ENCODE measurements around the gene MXRA8.

MXRA8 gene

DNA sequence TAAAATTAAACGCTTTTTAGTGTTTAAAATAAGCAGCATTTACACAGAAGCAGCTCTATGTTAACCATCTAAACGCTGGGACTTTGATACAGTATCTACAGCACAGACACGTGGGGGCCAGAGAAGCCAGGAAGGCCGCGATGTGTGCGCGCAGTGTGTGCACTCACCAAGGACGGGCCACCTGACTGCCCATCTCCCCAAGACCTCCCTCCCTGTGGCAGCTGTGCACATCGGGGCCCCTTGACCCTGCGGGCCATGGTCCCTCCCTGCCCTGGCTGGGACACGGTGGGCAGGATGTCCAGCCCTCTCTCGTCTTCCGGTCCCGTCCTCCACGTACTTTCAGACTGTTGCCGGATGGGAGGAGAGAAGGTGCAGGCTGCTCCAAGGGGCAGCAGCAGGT is 23.1 kb downstream of the MXRA8 start:
- DNase-seq (ENCODE audit: low read depth) = no peak
- in situ Hi-C loops (cut with HindIII; ENCODE audit: low sequenced_read_pairs) = no loop called here
- TF ChIP-seq, protein P1, sequence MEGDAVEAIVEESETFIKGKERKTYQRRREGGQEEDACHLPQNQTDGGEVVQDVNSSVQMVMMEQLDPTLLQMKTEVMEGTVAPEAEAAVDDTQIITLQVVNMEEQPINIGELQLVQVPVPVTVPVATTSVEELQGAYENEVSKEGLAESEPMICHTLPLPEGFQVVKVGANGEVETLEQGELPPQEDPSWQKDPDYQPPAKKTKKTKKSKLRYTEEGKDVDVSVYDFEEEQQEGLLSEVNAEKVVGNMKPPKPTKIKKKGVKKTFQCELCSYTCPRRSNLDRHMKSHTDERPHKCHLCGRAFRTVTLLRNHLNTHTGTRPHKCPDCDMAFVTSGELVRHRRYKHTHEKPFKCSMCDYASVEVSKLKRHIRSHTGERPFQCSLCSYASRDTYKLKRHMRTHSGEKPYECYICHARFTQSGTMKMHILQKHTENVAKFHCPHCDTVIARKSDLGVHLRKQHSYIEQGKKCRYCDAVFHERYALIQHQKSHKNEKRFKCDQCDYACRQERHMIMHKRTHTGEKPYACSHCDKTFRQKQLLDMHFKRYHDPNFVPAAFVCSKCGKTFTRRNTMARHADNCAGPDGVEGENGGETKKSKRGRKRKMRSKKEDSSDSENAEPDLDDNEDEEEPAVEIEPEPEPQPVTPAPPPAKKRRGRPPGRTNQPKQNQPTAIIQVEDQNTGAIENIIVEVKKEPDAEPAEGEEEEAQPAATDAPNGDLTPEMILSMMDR (IDR thresholded peaks at IDR 0.05; ENCODE audit: low read depth, low read length, missing control alignments) = no peak
- H3K4me3 ChIP-seq (ENCODE audit: low read depth, low read length) = no peak overlapping the region

DNA sequence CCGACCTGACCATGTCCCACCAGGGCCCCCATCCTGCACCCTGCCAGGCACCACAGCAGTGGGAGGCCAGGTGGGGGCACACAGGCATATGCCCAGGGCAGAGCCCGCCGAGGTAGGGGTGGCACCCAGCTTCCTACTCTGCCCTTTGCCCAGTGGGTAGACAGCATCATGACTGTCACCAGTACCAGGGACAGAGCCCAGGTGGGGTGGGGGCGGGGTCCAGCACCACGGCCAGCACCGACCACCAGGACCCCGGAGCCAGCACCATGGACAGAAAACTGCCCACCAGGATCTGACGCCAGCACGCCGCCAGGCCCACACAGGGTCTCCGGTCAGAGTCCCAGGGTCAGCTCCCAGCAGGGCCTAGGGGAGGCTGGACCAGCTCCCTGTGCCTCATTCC is 23.5 kb downstream of the MXRA8 start:
- H3K4me3 ChIP-seq (ENCODE audit: low read depth, low read length) = no peak overlapping the region
- in situ Hi-C loops (cut with HindIII; ENCODE audit: low sequenced_read_pairs) = no loop called here
- TF ChIP-seq, protein P1 (IDR thresholded peaks at IDR 0.05; ENCODE audit: low read depth, low read length, missing control alignments) = no peak
- DNase-seq (ENCODE audit: low read depth) = no peak

DNA sequence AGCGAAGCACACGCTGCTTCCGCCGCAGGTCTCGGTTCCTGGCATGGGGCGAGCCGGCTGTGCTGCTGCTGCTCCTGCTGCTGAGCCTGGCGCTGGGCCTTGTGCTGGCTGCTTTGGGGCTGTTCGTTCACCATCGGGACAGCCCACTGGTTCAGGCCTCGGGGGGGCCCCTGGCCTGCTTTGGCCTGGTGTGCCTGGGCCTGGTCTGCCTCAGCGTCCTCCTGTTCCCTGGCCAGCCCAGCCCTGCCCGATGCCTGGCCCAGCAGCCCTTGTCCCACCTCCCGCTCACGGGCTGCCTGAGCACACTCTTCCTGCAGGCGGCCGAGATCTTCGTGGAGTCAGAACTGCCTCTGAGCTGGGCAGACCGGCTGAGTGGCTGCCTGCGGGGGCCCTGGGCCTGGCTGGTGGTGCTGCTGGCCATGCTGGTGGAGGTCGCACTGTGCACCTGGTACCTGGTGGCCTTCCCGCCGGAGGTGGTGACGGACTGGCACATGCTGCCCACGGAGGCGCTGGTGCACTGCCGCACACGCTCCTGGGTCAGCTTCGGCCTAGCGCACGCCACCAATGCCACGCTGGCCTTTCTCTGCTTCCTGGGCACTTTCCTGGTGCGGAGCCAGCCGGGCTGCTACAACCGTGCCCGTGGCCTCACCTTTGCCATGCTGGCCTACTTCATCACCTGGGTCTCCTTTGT is 24.7 kb downstream of the MXRA8 start:
- DNase-seq (ENCODE audit: low read depth) = no peak
- no peak overlapping the region for H3K4me3 ChIP-seq (ENCODE audit: low read depth, low read length)
- in situ Hi-C loops (cut with HindIII; ENCODE audit: low sequenced_read_pairs) = no loop called here
- TF ChIP-seq, protein P1 (IDR thresholded peaks at IDR 0.05; ENCODE audit: low read depth, low read length, missing control alignments) = no peak

DNA sequence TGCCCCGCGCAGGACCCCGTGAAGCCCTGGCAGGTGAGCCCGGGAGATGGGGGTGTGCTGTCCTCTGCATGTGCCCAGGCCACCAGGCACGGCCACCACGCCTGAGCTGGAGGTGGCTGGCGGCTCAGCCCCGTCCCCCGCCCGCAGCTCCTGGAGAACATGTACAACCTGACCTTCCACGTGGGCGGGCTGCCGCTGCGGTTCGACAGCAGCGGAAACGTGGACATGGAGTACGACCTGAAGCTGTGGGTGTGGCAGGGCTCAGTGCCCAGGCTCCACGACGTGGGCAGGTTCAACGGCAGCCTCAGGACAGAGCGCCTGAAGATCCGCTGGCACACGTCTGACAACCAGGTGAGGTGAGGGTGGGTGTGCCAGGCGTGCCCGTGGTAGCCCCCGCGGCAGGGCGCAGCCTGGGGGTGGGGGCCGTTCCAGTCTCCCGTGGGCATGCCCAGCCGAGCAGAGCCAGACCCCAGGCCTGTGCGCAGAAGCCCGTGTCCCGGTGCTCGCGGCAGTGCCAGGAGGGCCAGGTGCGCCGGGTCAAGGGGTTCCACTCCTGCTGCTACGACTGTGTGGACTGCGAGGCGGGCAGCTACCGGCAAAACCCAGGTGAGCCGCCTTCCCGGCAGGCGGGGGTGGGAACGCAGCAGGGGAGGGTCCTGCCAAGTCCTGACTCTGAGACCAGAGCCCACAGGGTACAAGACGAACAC is 25.4 kb downstream of the MXRA8 start:
- TF ChIP-seq, protein P1 (IDR thresholded peaks at IDR 0.05; ENCODE audit: low read depth, low read length, missing control alignments) = no peak
- no peak for DNase-seq (ENCODE audit: low read depth)

DNA sequence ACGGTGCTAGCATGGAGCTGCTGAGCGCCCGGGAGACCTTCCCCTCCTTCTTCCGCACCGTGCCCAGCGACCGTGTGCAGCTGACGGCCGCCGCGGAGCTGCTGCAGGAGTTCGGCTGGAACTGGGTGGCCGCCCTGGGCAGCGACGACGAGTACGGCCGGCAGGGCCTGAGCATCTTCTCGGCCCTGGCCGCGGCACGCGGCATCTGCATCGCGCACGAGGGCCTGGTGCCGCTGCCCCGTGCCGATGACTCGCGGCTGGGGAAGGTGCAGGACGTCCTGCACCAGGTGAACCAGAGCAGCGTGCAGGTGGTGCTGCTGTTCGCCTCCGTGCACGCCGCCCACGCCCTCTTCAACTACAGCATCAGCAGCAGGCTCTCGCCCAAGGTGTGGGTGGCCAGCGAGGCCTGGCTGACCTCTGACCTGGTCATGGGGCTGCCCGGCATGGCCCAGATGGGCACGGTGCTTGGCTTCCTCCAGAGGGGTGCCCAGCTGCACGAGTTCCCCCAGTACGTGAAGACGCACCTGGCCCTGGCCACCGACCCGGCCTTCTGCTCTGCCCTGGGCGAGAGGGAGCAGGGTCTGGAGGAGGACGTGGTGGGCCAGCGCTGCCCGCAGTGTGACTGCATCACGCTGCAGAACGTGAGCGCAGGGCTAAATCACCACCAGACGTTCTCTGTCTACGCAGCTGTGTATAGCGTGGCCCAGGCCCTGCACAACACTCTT is 26.2 kb downstream of the MXRA8 start:
- TF ChIP-seq, protein P1 (IDR thresholded peaks at IDR 0.05; ENCODE audit: low read depth, low read length, missing control alignments) = no peak
- DNase-seq (ENCODE audit: low read depth) = no peak
- in situ Hi-C loops (cut with HindIII; ENCODE audit: low sequenced_read_pairs) = no loop called here
- no peak overlapping the region for H3K4me3 ChIP-seq (ENCODE audit: low read depth, low read length)

More for the DNA sequence above, 25.4 kb downstream of the MXRA8 start:
- no peak overlapping the region for H3K4me3 ChIP-seq (ENCODE audit: low read depth, low read length)
- in situ Hi-C loops (cut with HindIII; ENCODE audit: low sequenced_read_pairs) = no loop called here

DNA sequence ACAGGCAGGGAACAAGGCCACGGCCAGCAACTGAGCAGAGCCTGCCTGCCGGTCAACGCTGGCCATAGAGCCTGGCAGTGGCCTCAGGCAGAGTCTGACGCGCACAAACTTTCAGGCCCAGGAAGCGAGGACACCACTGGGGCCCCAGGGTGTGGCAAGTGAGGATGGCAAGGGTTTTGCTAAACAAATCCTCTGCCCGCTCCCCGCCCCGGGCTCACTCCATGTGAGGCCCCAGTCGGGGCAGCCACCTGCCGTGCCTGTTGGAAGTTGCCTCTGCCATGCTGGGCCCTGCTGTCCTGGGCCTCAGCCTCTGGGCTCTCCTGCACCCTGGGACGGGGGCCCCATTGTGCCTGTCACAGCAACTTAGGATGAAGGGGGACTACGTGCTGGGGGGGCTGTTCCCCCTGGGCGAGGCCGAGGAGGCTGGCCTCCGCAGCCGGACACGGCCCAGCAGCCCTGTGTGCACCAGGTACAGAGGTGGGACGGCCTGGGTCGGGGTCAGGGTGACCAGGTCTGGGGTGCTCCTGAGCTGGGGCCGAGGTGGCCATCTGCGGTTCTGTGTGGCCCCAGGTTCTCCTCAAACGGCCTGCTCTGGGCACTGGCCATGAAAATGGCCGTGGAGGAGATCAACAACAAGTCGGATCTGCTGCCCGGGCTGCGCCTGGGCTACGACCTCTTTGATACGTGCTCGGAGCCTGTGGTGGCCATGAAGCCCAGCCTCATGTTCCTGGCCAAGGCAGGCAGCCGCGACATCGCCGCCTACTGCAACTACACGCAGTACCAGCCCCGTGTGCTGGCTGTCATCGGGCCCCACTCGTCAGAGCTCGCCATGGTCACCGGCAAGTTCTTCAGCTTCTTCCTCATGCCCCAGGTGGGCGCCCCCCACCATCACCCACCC is 27.0 kb downstream of the MXRA8 start, which contains the start of gene TAS1R3:
TSS of gene TAS1R3 (plus strand) at position 213 of the 898 bp plus-strand sequence. CDS start at position 279, 66 bp downstream.
- no peak for DNase-seq (ENCODE audit: low read depth)
- TF ChIP-seq, protein P1 (IDR thresholded peaks at IDR 0.05; ENCODE audit: low read depth, low read length, missing control alignments) = no peak
- no peak within 1 kb of the TSS for H3K4me3 ChIP-seq (ENCODE audit: low read depth, low read length)
- in situ Hi-C loops (cut with HindIII; ENCODE audit: low sequenced_read_pairs) = no loop called here
